Mammary epithelial cell (primary cell): Measurements from ENCODE around the gene CRYAA.

ENCODE experiments used
- EZH2 ChIP-seq: IDR thresholded peaks from 2 replicates; pipeline ENCODE4 v1.6.1; 2012; ENCODE audit warnings: low read length, inconsistent platforms, borderline replicate concordance
- TF ChIP-seq, protein P1 (sequence below), 2 donors: IDR thresholded peaks in 1 of 2; conservative IDR thresholded peaks in 1 of 2; 2 replicates each; pipeline ENCODE4 v1.5.1; 2011 to 2012; ENCODE audit warnings: inconsistent platforms in 2 of 2, low read length in 2 of 2, mild to moderate bottlenecking in 2 of 2, control low read depth in 1 of 2, low read depth in 1 of 2; ENCODE audit not compliant: insufficient read depth in 1 of 2; ENCODE audit errors: extremely low read depth in 1 of 2

DNA sequence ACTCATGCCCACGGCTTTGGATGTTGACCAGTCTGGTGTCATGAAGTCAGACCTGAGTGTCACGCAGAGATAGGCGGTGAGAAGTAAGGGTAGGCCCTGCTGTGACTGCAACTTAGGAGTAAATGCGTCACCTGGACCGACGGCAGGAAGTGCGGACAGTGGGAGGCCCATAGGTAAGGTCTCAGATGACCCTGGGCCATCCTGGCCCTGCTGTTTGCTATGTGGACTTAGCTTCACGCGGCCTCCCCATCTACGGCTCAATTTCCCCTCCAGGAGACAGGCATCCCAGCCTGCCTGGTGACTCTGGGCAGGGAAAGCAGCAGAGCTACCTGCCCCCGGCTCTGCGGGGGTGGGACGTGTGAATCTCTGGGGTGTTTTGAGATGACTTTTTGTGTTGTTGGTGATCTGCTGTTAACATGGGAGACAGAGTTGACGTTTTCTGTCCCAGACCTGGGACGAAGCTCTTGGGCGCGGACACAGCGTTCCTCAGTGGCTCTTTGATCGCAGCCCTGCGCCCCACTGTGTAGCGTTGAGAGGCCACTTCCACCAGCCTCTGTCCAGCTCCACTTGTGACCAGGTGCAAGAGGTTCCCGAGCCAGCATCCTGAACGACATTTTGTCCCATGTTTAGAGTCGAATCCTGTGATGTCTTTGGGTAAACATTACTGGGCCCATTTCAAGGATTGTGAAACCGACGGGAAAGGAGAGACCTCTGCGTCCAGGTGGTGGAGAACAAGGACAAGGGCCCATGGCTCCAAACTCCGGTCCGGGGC, 39.9 kb downstream of the CRYAA start:
- TF ChIP-seq, protein P1, sequence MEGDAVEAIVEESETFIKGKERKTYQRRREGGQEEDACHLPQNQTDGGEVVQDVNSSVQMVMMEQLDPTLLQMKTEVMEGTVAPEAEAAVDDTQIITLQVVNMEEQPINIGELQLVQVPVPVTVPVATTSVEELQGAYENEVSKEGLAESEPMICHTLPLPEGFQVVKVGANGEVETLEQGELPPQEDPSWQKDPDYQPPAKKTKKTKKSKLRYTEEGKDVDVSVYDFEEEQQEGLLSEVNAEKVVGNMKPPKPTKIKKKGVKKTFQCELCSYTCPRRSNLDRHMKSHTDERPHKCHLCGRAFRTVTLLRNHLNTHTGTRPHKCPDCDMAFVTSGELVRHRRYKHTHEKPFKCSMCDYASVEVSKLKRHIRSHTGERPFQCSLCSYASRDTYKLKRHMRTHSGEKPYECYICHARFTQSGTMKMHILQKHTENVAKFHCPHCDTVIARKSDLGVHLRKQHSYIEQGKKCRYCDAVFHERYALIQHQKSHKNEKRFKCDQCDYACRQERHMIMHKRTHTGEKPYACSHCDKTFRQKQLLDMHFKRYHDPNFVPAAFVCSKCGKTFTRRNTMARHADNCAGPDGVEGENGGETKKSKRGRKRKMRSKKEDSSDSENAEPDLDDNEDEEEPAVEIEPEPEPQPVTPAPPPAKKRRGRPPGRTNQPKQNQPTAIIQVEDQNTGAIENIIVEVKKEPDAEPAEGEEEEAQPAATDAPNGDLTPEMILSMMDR (conservative IDR thresholded peaks at IDR 0.05 in 1 of 2, IDR thresholded peaks at IDR 0.05 in 1 of 2; ENCODE audit: extremely low read depth in 1 of 2, insufficient read depth in 1 of 2, low read depth in 1 of 2, low read length in 2 of 2), result no peak
- TF ChIP-seq EZH2, result no peak
